ENCODE data around the gene GFAP.

GFAP gene

DNA sequence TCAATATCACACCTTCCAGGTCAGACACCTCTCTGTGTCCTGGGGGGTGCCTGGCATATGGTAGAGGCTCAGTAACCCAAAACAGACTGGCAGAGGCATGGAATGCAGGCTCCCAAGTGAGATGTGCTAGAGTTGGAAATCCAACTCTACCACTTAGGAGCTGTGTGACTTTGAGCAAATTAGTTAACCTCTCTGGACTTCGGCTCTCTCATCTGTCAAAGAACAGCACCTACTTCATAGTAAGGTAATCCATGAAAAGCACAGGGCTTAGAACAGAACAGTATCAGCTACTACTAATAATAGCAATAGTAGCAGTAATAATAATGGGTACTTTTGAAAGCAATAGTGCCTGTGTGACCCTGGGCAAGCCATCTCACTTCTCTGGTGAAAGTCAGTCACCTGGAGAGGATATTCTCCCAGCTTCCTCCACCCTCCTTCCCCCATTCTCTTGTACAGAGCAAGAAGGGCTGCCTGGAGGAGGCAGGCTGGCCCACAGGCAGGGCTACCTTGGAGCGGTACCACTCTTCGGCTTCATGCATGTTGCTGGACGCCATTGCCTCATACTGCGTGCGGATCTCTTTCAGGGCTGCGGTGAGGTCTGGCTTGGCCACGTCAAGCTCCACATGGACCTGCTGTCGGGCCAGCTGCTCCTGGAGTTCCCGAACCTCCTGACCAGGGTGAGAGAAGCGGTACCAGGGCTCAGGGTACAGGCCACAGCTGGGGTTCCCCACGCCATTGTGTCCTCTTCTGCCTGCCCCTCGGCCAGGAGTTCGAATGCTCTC, 2.3 kb downstream of the GFAP start:
- DNase-seq, result no peak

DNA sequence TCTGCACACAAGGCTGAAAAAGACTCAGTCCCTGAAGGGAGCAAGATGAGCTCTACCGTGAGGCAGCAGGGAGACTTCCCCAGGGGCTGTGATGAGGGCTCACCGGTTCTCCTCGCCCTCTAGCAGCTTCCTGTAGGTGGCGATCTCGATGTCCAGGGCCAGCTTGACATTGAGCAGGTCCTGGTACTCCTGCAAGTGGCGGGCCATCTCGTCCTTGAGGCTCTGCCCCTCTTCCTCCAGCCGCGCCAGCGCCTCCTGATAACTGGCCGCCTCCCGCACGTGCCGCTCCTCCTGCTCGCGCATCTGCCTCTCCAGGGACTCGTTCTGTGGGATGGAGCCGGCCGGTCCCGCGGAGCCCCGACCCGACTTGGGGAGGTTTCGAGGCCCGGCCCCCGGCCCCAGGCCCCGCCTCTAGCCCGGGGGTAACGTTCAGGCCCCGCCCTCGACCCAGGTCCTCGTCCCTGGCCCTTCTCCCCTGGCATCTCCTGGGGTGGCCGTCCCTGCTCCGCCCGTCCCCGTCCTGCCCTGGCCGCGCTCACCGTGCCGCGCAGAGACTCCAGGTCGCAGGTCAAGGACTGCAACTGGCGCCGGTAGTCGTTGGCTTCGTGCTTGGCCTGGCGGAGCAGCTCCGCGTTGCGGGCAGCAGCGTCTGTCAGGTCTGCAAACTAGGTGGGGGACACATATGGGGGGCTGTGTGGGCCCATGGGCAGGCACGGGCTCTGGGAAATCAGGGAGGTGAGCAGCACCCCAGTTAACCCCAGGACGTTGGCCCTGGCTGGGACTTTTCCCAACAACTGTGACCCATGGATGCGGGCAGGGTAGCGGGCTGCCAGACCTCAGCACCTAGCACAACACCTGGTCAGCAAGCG, 3.9 kb downstream of the GFAP start:
- peak; percentile 40 to 44 for DNase-seq

GRCh38 chr17:44910231-44911106, 4.8 kb downstream of the GFAP start:
- DNase-seq, result no peak

- no peak for DNase-seq
These were observed 5.6 kb downstream of the GFAP start for GRCh38 chr17:44909681-44910144.

- no peak for DNase-seq
These were observed 6.5 kb downstream of the GFAP start for GRCh38 chr17:44908761-44909326.

GRCh38 chr17:44907729-44908470, 7.4 kb downstream of the GFAP start:
- no peak for DNase-seq

GRCh38 chr17:44906763-44907728, 8.3 kb downstream of the GFAP start:
- DNase-seq, result no peak

DNA sequence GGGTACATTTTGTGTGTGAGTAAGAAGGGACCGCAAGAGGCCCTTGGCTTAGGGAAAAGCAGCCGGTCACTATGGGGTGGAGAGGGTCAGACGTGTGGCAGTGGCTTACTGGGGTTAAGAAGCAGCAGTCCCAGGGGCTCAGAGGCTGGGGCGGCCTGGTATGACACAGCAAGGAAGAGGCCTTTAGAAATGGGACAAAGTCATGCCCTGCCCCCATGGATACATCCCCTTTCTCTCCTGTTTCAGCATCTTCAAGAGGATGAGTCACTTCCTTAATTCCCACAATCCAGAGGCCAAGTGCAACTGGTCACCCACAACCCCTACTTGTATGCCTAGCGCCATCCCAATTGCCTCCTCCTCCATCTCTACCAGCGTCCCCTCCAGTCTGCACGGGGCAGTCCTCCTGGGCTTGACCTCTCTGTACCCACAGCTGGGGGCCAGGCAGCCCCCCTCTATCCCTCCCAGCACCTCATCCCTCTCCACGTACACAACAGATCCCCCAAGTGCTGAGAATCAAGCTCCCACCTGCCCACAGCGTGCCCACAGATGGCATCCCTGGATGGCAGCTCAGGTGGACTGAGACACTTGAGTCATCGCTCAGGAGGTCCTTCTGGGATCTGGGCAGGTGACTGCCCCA, 9.2 kb downstream of the GFAP start:
- no peak for DNase-seq

DNA sequence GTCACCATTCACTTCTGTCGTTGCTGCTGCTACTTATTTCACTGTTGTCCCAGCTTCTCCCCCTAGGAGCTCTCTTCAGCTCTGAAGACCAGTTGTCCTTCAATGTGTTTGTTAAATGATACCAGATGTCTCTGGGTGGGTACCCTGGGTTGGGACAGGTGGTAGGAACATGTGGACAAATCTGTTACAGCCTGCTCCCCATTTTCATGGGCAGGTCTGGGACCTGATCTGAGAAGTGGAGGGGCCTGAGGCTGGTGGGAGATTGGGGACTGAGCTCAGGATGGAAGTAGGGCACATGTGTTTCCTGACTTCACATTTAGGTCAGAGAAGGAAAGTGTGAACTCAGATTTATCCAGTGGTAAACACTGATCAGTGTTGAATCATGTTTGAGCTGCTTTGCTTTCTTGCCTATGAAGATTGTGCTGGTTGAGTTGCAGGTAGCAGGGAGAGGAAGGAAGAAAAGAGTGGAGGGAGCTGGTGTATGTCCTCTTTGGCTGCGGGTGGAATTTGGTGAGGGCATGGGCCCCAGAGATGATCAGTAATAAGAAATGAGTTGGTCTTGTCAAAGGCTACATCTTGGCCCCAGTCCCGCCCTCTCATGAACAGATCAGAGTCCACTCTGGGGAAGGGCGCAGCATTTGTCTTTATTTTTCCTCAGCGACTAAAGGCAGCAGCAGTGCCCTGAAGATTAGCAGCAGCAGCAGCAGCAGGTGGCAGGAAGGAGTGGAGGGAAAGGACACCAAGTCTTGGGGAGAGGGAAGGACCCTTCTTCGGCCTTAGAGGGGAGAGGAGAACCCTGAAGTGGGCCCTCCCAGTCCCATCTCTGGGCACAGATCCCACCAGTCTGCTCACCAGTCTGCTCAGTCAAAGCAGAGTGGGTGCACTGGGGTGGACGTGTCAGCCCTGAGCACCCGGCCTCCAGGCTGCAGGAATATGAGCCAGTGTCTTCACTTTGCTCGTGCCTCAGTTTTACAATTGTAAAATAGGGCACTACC, 10.0 kb downstream of the GFAP start:
- DNase-seq, result no peak

DNA sequence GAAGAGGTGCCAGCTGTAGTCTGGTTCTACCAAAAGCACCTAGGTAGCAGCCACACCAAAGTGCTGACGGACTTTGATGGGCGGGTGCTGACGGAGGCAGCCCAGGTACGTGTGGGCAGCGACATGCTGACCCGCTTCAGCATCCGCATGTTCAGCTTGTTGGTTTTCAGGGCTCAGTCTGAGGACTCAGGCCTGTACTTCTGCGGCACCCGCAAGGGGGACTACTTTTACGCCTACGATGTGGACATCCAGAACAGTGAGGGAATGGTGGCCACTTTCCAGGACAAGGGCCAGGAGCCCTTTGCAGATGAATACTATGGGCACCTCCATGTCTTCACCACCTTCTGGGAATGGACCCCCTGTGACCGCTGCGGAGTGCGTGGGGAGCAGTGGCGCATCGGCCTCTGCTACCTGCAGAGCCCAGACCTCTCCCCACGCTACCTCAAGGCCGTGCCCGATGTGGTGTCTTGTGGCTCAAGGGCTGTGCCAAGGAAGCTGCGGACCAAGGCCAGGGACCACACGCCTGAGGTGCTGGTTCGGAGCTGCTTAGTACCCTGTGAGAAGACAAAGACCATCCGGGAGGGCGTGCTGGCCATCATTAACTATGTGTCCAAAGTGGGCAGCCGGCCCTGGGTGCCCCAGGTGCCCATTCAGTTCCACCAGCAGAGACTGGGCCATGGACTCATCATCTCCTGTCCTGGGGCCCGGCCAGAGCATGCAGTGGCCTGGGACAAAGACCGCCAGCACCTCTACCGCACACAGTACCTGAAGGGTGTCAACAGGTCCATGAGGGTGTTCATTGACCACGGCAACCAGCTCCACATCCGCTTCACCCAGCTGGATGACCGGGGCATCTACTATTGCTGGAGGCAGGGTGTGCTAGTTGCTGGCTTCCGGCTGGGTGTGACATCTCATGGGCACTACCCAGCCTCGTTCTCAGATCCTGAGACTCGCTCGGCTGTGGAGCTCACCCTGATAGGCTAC, 11.0 kb downstream of the GFAP start:
- no peak for DNase-seq

DNA sequence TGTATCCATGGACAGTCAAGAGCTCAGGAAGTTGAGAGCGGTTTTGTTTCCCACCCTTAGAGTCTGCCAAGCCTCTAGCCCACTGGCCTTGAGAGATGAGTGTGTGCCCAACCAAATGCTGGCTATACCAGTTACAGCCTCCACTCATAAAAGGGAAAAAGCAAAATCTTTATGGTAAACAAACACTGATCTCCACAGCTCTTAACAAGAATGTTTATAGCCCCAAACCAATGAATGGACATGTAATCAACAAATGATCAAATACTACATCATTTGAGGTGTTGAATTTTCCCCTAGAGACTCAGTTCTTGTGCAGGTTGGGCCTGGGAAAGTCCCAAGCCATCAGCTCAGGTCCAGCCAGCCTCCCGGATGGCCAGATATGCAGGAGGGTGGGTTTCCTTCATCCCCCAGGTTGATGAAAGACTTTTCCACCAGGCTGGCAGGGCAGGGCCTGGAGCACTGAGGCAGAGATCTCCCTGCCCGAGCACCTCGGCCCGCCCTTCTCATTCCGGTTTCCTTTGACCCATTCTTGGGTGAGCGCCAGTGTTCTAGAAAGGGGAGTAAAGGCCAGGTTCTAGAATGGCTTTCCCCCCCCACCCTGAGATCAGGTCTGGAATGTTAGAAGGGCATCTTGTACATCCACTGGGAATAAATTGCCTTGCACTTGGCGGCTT, 12.2 kb downstream of the GFAP start:
- no peak for DNase-seq

DNA sequence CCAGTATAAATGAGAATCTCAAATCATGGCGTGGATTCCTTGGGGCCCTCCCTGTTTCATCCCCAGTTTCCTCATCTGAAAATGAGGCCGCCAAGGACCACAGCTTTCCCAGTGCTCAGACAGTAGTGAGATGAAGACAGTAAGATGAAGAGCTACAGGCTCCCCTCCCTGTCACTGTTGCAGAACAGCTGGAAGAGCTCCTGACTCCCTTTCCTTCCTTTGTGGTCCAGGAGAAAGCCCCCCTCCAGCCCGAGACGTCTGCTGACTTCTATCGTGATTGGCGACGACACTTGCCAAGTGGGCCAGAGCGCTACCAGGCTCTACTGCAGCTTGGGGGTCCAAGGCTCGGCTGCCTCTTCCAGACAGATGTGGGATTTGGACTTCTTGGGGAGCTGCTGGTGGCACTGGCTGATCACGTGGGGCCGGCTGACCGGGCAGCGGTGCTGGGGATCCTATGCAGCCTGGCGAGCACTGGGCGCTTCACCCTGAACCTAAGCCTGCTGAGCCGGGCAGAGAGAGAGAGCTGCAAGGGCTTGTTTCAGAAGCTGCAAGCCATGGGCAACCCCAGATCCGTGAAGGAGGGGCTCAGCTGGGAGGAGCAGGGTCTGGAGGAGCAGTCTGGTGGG, 13.1 kb downstream of the GFAP start:
- DNase-seq, result no peak

DNA sequence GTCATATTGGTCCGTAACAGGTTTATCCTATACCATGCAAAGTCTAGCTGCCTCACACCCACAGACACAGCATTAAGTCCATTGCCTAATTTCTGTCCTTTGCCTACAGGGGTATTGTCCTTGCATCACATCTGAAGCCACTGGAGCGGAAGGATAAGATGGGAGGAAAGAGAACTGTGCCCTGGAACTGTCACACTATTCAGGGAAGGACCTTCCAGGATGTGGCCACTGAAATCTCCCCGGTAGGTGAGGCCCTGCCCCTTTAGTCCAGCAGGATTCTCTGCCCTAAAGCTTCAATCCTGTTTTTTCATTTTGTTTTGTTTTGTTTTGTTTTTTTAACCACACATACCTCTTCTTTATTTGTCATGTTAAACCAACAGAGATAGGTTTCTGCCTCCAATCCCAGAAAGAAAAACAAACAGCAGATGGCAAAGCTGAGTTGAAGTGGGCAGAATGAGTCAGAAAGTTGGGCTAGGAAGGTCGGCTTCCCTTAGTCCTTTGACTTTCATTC, 13.8 kb downstream of the GFAP start:
- DNase-seq, result no peak

DNA sequence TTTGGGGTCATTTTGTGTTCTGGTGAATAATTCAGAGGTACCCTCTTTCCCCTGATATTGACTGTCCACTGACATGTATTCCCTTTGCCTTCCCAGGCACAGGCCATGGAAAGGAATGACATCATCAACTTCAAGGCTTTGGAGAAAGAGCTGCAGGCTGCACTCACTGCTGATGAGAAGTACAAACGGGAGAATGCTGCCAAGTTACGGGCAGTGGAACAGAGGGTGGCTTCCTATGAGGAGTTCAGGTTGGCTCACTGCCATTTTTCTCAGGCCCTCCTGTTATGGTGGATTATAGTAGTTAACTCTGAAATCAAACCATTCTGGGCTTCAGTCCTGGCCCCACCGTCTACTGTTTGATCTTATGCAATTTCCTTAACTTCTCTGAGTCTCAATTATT, 14.4 kb downstream of the GFAP start:
- no peak for DNase-seq

GRCh38 chr17:44899074-44899782, 16.1 kb downstream of the GFAP start, which contains the start of gene EFTUD2:
EFTUD2 (minus strand) TSS chr17:44899445; CDS start chr17:44894521, 4,924 bp downstream.
- peak; percentile 89 to 90 for DNase-seq

GRCh38 chr17:44898768-44899073, 16.6 kb downstream of the GFAP start:
- DNase-seq, result peak in 1 of 2 donors; percentile 10
